IPS DF 6.9 (cell line): Measurements from ENCODE around the gene PRSS22.

Source experiments
- DNase-seq: peaks from one replicate; pipeline ENCODE4 v3.0.0-alpha.2; 2013; ENCODE audit warnings: low read depth, low spot score
- H3K27ac ChIP-seq: one replicate; pipeline ENCODE4 v1.5.1; 2013; ENCODE audit warnings: low read length, control low read depth
- H3K27me3 ChIP-seq: 2 replicates; pipeline ENCODE4 v1.6.1; 2013; ENCODE audit warnings: mild to moderate bottlenecking, low read length; ENCODE audit not compliant: control insufficient read depth, insufficient read depth
- H3K36me3 ChIP-seq: 2 replicates; pipeline ENCODE4 v1.6.1; 2013; ENCODE audit warnings: low read length; ENCODE audit not compliant: control insufficient read depth, insufficient read depth
- H3K4me1 ChIP-seq: 2 replicates; pipeline ENCODE4 v1.6.1; 2013; ENCODE audit warnings: low read length; ENCODE audit not compliant: control insufficient read depth, insufficient read depth
- H3K4me3 ChIP-seq: 2 replicates; pipeline ENCODE4 v1.5.1; 2013; ENCODE audit warnings: mild to moderate bottlenecking, low read length
- H3K9me3 ChIP-seq: 2 replicates; pipeline ENCODE4 v1.6.1; 2013; ENCODE audit warnings: low read length, inconsistent platforms; ENCODE audit not compliant: control insufficient read depth, insufficient read depth
- whole genome bisulfite sequencing: extraction: QIAGEN DNeasy Blood & Tissue Kit; methylation state at CpG from one replicate; pipeline ENCODE4 v1.1.7; 2013; ENCODE audit warnings: mixed read lengths, missing lambda C conversion rate; ENCODE audit not compliant: insufficient read length, insufficient coverage; 5-methylcytosine and 5-hydroxymethylcytosine counted together

The PRSS22 gene

DNA sequence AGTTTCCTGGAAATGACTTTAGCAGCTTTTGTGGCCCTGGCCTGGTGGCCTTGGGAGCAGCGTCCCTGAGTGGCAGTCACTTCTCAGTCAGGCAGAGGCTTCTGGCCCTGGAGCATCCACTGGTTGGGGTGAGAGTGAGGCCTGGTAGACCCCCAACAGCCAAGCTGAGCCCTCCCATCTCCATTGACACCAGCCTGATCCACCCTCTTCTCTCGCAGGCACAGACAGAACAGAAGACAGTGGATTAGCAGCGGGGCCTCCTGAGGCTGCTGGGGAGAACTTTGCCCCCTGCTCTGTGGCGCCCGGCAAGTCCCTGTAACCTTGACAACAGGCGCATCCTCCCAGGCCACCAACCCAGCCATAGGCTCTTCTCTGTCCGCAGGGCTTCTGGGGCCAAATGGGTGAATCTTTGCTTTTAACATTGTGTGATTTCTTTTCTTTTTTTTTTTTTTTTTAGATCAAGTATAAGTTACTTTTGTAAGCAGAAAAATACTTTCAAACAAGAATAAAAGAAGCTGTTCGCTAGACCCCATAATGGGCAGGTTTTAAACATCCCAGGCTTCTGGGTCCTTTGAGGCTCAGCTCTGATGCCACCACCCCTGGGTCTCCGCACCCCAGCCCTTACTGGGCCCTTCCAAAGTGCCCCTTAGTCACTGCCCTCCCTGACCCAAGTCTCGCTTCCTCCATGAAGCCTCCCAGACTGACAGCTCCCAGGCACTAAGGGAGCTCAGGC, 41.0 kb upstream of the PRSS22 start:
- Histone ChIP-seq H3K36me3 (no peaks in the 10 kb centered on the region), H3K4me1 (no peaks in the 10 kb centered on the region), H3K4me3 (no peak overlapping the region), H3K9me3 (no peaks in the 10 kb centered on the region), H3K27ac (no peak overlapping the region), H3K27me3 (no peaks in the 10 kb centered on the region)
- WGBS: no CpG with 5 or more reads among the region's 10 CpGs
- DNase-seq: no peak

DNA sequence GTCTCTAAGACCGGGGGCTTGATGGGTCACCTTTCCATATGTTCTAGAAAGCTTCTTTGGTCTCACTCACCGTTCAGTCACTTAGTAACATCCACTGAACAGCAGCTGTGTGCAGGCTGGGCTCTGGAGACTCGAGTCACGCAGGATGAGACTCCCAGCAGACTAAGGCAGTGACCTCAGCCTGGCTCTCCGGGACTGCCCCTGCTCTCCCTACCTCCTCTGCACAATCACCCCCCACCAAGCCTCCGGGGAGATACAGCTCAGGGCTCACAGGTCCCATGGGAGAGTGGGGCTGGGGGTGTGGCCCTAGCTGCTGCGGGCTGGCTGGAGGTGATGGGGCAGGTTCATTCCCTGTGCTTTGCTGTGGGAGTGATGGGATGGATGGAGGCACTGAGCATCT, 39.1 kb upstream of the PRSS22 start:
- no peak for DNase-seq
- H3K27ac ChIP-seq: no peak overlapping the region
- no peaks in the 10 kb centered on the region for H3K9me3 ChIP-seq
- H3K27me3 ChIP-seq: no peaks in the 10 kb centered on the region
- H3K4me3 ChIP-seq: no peak overlapping the region; the same call in 1 of the 2 replicates
- WGBS: no CpG with 5 or more reads among the region's 7 CpGs
- H3K36me3 ChIP-seq: no peaks in the 10 kb centered on the region
- no peaks in the 10 kb centered on the region for H3K4me1 ChIP-seq

DNA sequence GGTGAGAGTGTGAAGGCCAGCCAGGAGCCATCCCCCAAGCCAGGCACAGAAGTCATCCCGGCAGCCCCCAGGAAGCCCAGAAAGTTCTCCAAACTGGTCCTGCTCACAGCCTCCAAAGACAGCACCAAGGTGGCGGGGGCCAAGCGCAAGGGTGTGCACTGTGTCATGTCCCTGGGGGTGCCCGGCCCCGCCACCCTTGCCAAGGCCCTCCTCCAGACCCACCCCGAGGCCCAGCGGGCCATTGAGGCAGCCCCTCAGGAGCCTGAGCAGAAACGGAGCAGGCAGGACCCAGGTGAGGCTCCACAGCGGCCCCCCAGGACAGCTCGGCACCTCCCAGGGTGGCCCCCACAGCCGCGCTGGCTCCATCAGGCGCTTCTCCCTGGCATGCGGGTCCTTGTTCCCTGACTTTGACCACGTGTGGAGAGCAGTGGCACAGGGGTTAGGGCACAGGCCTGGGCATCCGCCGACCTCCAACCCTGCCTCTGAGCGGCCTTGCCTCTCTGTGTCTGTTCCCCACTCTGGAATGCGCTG, 38.6 kb upstream of the PRSS22 start:
- no peak overlapping the region for H3K27ac ChIP-seq
- no peaks in the 10 kb centered on the region for H3K4me1 ChIP-seq
- H3K9me3 ChIP-seq: no peaks in the 10 kb centered on the region
- no CpG with 5 or more reads among the region's 19 CpGs for WGBS
- H3K27me3 ChIP-seq: no peaks in the 10 kb centered on the region
- no peak for DNase-seq
- no peak overlapping the region for H3K4me3 ChIP-seq
- no peaks in the 10 kb centered on the region for H3K36me3 ChIP-seq

DNA sequence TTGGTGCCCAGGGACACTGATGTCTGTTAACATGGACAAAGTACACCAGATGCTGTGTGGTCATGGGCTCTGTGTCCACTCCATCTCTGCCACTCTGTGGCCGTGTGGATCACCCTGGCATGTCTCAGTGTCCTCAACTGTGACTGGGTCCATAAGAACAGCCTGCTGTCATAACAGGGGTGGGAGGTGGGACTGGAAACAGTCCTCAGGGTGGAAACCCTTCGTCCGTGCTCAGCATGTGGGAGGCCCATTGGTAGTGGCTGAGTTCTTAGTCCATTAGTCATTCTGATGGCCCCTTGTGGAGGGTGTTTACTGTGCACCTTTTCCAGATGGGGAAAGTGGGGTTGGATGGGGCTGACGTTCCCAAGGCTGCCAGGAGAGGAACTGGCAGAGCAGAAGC, 37.8 kb upstream of the PRSS22 start:
- Histone ChIP-seq H3K27me3 (no peaks in the 10 kb centered on the region), H3K4me1 (0 out of 2 replicates have a peak, but pooled peaks cover 1% of the 10 kb centered on the region), H3K9me3 (no peaks in the 10 kb centered on the region), H3K27ac (no peak overlapping the region), H3K4me3 (no peak overlapping the region), H3K36me3 (no peaks in the 10 kb centered on the region)
- no peak for DNase-seq
- WGBS: no CpG with 5 or more reads among the region's 4 CpGs

DNA sequence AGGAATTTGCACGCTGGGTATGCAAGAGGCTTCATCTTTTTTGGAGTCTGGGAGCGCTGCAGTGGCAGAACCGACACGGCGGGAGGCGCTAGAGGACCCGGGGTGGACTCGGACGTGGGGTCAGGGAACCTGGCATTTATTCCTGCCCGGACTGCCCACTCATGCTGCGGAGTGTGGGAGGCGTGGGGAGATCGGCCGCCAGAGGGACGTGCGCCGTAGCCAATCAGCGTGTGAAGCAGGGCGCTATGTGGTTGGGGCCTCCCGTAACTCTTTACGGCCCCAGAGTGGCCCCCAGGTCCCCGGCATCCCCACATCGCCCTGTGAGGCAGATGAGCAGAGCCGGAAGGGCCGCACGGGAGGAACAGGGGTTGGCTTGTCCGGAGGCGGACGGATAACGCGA, 36.3 kb upstream of the PRSS22 start:
- H3K4me3 ChIP-seq: no peak overlapping the region
- H3K27me3 ChIP-seq: no peaks in the 10 kb centered on the region
- WGBS: no CpG with 5 or more reads among the region's 31 CpGs
- no peak for DNase-seq
- H3K36me3 ChIP-seq: no peaks in the 10 kb centered on the region
- H3K9me3 ChIP-seq: no peaks in the 10 kb centered on the region
- 0 out of 2 replicates have a peak, but pooled peaks cover 1% of the 10 kb centered on the region for H3K4me1 ChIP-seq
- H3K27ac ChIP-seq: no peak overlapping the region

DNA sequence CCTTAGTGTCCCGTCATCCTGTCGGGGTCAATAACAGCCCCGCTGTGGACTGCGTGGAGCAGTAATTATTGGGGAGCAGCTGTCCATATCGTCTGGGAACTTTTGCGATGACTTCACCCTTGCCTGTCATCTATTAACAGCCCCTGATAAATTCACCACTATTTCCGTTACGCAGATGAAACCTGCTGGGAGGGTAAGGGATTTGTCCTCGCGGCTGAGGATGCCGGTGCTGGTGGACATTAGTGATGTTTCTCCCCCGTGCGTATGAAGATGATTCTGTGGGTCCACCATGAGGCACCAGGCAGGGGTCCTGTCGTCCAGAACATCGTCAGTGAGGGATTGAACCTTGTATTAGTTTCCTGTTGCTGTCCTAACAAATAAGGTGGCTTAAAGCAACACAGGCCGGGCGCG, 26.1 kb upstream of the PRSS22 start:
- H3K9me3 ChIP-seq: no peaks in the 10 kb centered on the region
- H3K27ac ChIP-seq: no peak overlapping the region
- peak overlapping the region; percentile 62; the same call in 1 of the 2 replicates for H3K4me3 ChIP-seq
- H3K4me1 ChIP-seq: 0 out of 2 replicates have a peak, but pooled peaks cover 2% of the 10 kb centered on the region
- no CpG with 5 or more reads among the region's 18 CpGs for WGBS
- no peaks in the 10 kb centered on the region for H3K36me3 ChIP-seq
- H3K27me3 ChIP-seq: no peaks in the 10 kb centered on the region
- DNase-seq: no peak

DNA sequence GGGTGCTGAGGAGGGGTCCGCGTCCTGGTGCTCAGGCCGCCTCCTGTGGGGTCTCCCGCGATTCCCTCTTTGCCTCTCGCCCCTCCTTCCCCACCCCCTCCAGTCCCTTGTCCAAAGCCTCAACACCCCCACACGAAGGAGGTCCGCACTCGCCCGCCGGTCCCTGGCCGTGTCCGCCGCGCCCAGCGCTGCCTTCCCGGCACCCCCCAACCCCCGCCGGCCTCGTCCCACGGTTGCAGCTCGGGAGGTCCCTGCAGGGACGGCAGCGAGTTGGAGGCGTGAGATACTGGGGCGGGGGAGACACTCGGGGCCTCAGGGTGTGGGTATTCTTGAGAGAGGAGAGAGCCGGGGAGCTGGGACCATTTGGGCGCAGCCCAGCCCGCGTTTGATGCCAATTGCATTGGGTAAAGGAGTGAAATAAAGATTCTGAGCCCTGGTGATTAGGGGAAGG, 25.5 kb upstream of the PRSS22 start:
- H3K9me3 ChIP-seq: no peaks in the 10 kb centered on the region
- no CpG with 5 or more reads among the region's 31 CpGs for WGBS
- no peaks in the 10 kb centered on the region for H3K36me3 ChIP-seq
- no peak overlapping the region for H3K27ac ChIP-seq
- H3K4me1 ChIP-seq: 0 out of 2 replicates have a peak, but pooled peaks cover 2% of the 10 kb centered on the region
- no peak for DNase-seq
- H3K27me3 ChIP-seq: no peaks in the 10 kb centered on the region
- H3K4me3 ChIP-seq: peak overlapping the region; percentile 62; the same call in 1 of the 2 replicates

DNA sequence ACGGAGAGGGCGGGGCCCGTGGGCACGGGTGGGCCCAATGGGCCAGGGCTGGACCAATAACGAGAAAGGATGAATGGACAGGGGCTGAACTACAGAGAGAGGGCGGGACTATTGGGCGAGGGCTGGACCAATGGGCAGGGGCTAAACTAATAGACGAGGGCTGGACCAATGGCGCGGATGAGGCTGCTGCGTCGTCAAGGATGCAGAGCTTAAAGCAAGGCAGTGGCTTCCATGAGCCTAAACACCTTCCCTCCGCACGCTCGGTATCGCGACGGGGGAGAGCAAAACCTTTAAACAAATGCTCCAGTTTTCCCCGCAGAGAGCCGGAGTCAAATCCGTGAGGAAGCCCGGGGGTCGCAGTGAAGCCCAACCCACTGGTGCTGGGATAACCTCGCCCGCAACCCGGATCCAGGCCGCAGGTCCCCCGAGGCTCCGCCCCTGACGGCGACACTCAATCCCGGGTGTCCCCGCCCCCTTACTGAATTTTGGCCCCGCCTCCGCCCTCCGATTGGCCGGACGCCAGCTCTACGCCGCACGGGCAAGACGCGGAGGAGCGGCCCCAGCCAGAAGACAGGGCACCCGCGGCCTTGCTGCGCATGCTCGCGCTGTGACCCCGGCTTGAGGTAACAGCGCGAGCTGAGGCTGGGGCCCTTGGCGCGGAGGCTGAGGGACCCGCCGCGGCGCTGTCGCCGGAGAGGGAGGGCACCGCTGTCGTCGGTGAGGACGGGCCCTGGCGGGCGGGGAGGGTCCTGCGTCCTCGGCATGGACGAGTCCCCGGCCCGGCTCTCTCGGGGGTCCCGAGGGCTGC, 24.9 kb upstream of the PRSS22 start, which contains the start of gene FLYWCH2:
Gene FLYWCH2, plus strand, starts transcription at position 566 of the 808 bp plus-strand sequence. CDS start 13,235 bp downstream, outside the sequence.
- H3K4me1 ChIP-seq: 0 out of 2 replicates have a peak, but pooled peaks cover 2% of the 10 kb centered on the region
- peak; percentile 92 for DNase-seq
- H3K27me3 ChIP-seq: no peaks in the 10 kb centered on the region
- no peaks in the 10 kb centered on the region for H3K36me3 ChIP-seq
- H3K4me3 ChIP-seq: peak within 1 kb of the TSS; percentile 87
- no peak within 1 kb of the TSS for H3K27ac ChIP-seq
- WGBS: no CpG with 5 or more reads among the region's 73 CpGs
- H3K9me3 ChIP-seq: no peaks in the 10 kb centered on the region

DNA sequence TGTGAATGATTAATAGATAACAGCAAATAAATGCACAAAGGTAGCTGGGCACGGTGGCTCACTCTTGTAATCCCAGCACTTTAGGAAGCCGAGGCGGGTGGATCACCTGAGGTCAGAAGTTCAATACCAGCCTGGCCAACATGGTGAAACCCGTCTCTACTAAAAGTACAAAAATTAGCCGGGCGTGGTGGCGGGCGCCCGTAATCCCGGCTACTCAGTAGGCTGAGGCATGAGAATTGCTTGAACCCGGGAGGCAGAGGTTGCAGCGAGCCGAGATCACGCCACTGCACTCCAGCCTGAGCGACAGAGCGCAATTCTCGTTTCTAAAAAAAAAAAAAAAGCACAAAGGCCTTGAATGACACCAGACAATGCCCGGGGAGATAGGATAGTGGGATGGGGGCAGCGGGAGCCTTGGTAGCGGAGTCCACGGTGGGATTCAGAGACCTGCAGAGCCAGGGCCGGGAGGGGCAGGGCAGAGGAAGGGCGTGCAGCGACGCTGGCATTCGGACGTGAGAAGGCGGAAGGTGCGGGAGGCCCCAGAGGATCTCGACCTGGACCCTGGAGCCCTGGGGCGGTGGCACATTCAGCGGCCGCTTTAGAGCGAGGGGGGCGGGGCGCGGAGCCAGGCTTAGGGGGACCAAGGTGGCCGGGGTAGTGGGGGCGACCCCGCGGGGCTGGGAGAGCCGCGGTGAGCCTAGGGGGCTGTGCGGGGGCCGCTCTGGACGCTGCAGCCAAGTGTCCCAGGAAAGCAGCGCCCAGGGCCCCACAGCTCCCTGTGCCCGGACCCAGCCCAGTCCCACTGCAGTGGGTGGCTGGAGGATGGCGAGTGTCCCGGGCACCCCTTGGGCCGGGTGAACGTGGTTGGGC, 24.0 kb upstream of the PRSS22 start:
- peak overlapping the region; percentile 87 for H3K4me3 ChIP-seq
- WGBS: no CpG with 5 or more reads among the region's 52 CpGs
- H3K27ac ChIP-seq: no peak overlapping the region
- H3K36me3 ChIP-seq: no peaks in the 10 kb centered on the region
- H3K27me3 ChIP-seq: no peaks in the 10 kb centered on the region
- 0 out of 2 replicates have a peak, but pooled peaks cover 2% of the 10 kb centered on the region for H3K4me1 ChIP-seq
- H3K9me3 ChIP-seq: no peaks in the 10 kb centered on the region
- no peak for DNase-seq
